ENCODE measurements around the gene SLC19A2. TPM values are rescaled to one million over a fixed set of nuclear protein-coding genes. Genes with fewer than 3 reads are reported as not detected.

Gene SLC19A2
- total RNA-seq, 4 donors from 2014 or later, result 48.8 to 195 (median 96.0) TPM

DNA sequence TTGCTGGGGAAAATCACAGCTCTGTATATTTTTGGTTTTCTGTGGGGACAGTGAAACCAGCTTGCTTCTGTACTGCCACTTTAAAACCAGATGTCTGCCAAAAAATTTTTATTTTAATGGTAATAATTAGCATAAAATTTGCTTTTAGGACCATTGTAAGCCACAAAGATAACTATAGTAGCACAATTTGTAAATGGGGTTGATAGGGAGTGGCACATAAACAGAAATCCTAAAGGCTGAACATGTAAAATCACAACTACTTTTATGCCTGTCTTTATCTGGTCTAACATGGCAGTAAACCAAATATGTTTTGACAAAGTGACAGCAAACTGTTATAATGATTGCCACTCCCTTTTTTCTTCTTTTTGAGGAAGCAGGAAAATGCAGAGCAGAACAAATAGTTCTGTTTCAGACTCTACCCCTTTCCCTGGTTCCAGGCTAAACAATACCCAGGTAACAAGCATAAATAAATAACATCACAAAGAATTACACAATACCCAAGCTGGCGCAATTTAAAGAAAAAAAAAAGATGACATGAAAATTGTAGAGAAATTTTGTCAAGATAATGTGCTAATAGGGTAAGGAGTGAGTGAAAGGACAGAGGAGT is 34.4 kb downstream of the SLC19A2 start:
- DNase-seq (ENCODE audit: low spot score), result no peak
- no peak for ATAC-seq (ENCODE audit: low FRiP score)
- TF ChIP-seq, protein P1, sequence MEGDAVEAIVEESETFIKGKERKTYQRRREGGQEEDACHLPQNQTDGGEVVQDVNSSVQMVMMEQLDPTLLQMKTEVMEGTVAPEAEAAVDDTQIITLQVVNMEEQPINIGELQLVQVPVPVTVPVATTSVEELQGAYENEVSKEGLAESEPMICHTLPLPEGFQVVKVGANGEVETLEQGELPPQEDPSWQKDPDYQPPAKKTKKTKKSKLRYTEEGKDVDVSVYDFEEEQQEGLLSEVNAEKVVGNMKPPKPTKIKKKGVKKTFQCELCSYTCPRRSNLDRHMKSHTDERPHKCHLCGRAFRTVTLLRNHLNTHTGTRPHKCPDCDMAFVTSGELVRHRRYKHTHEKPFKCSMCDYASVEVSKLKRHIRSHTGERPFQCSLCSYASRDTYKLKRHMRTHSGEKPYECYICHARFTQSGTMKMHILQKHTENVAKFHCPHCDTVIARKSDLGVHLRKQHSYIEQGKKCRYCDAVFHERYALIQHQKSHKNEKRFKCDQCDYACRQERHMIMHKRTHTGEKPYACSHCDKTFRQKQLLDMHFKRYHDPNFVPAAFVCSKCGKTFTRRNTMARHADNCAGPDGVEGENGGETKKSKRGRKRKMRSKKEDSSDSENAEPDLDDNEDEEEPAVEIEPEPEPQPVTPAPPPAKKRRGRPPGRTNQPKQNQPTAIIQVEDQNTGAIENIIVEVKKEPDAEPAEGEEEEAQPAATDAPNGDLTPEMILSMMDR (IDR thresholded peaks at IDR 0.05), result no peak

DNA sequence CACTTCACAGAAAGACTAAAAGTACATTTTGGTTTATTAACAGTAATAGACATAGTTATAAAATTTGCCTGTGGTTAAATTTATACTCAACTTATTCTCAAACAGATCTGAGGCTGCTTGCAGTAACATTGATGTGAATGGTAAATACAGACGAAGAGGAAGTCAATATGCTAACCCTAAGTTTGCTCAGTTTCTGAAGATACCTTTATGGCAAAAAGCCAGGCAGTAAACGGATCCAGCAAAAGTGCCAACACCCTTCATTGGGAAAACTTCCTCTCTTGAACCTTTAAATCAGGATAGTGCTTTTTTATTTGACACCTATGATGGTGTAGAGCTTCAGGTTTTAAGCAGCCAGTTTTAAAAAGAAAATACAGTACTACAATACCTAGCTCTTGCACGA is 41.8 kb downstream of the SLC19A2 start:
- no peak for DNase-seq (ENCODE audit: low spot score)
- no peak for ATAC-seq (ENCODE audit: low FRiP score)
- TF ChIP-seq, protein P1 (IDR thresholded peaks at IDR 0.05), result no peak

DNA sequence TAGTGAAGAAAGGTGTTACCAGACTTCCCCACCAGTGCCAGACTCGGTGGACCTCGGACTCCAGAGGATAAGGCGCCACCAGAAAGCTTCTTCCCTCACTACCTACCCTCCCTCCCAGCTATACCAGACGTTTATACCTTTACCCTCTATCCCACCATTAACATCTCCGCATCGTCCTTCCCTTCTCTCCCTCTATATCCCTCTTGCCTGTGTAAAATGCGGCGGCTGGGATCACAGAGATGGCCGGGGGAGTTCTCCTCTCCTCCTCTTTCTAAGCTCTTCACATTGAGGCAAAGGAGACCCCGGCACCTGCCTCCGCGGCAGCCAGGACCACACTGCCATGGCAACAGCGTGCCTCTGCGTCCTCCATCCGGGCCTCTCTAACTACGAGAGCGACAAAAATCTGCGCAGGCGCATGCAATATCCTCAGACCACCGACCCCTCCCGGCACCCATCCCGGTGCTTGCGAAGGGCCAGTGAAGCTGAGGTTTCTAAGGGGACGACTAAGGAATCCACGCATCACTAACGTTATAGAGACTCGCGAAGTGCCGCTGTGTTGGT is 58.6 kb downstream of the SLC19A2 start, which contains the start of gene CCDC181:
TSS of gene CCDC181 (minus strand) at position 394 of the 561 bp plus-strand sequence. CDS start 2,547 bp downstream, outside the sequence.
- TF ChIP-seq, protein P1 (IDR thresholded peaks at IDR 0.05), result no peak
- DNase-seq (ENCODE audit: low spot score), result no peak
- ATAC-seq (ENCODE audit: low FRiP score), result no peak

DNA sequence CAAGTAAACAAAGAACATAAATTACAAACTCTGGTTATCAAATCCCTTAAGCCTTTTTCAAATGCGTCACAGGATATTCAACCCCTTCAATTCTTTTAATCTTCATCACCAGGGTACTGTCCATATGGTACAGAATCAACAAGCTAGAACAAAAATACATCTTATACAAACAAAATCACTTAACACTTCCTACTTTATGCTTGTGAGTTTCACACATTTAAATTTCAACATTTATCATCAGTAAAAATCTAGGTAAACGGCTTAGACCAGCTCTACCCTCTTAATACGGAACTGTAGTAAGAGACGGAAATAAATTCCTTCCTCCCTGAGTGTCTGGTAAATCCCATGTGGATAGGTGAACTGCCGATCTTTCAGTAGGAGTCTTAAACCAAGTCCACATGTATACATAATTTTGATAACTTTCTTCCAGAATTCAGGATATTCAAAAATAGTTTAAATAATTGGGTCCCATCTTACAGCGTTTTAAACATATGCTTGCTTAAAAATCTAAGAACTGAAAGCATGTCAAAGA is 59.5 kb downstream of the SLC19A2 start:
- ATAC-seq (ENCODE audit: low FRiP score), result no peak
- DNase-seq (ENCODE audit: low spot score), result no peak
- TF ChIP-seq, protein P1 (IDR thresholded peaks at IDR 0.05), result no peak

DNA sequence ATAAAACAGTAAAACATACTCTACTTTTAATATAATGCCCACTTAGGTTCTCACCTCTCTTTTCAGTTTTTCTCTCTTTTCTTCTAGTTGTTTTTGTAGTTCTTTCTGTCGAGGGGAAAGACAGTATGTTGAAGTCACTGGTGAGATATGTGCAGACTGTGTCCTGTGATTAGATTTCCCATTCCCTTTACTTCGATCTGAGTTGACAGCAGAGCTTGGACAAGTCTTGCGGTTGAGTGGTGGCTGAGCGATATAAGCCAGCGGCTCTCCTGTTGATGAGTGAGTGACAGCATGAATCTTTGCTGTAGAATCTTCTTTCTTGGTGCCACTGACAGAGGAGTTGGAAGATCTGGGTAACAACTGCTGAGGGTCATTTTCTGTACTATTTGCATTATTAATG is 64.4 kb downstream of the SLC19A2 start:
- TF ChIP-seq, protein P1 (IDR thresholded peaks at IDR 0.05), result no peak

DNA sequence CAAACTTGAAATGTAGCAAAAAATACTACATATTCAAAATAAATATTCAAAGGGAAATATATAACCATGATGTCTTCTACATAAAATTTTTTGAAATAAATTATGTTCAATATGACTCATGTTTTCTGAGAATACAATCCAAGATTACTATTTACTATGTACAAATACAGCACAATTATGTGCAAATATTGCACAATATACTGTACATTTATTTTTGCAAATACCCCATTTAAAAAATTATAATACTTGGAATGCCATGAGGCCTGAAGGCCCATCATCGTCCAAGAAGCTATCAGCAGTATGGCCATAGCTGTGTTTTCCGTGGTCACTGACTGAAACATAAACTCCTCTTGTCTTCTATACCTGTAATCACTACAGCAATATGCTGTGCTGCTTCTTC is 70.8 kb downstream of the SLC19A2 start:
- TF ChIP-seq, protein P1 (IDR thresholded peaks at IDR 0.05), result no peak
- DNase-seq (ENCODE audit: low spot score), result no peak

More for the DNA sequence above, 64.4 kb downstream of the SLC19A2 start:
- DNase-seq (ENCODE audit: low spot score) (no peak), ATAC-seq (ENCODE audit: low FRiP score) (no peak)

More for the DNA sequence above, 70.8 kb downstream of the SLC19A2 start:
- ATAC-seq (ENCODE audit: low FRiP score), result no peak

Small RNA genes lying within 50 kb of the gene (small RNA-seq; reads per million reads assigned to genes)
- gene AL021068.2, result not detected

Other genes with a start within 250 kb of the SLC19A2 start
- 10 to 100 TPM in 1 of 4 donors, 1 to 10 TPM in 3; 9.0 to 16.8 (median 9.3) TPM for gene NME7, start 118.1 kb downstream of the SLC19A2 start, total RNA-seq
- gene BLZF1, start 117.7 kb downstream of the SLC19A2 start, total RNA-seq, result 10 to 100 TPM; 15.7 to 31.5 (median 22.5) TPM
- gene CCDC181, start 58.5 kb downstream of the SLC19A2 start, total RNA-seq, result 1 to 10 TPM in 1 of 4 donors, under 1 TPM in 3; 0.19 to 1.1 (median 0.43) TPM
- gene F5, start 100.5 kb upstream of the SLC19A2 start, total RNA-seq, result 1 to 10 TPM; 1.4 to 5.0 (median 3.7) TPM
- 10 to 100 TPM in 3 of 4 donors, 1 to 10 TPM in 1; 8.2 to 74.5 (median 27.5) TPM for gene SELP, start 144.2 kb upstream of the SLC19A2 start, total RNA-seq
- gene SELL, start 225.7 kb upstream of the SLC19A2 start, total RNA-seq, result 10 to 100 TPM in 1 of 4 donors, 1 to 10 TPM in 3; 1.4 to 27.7 (median 5.3) TPM
- gene SELE, start 248.1 kb upstream of the SLC19A2 start, total RNA-seq, result 10 to 100 TPM in 2 of 4 donors, 1 to 10 TPM in 2; 2.2 to 62.8 (median 16.7) TPM